ENCODE measurements around the gene POLR2H.

DNA sequence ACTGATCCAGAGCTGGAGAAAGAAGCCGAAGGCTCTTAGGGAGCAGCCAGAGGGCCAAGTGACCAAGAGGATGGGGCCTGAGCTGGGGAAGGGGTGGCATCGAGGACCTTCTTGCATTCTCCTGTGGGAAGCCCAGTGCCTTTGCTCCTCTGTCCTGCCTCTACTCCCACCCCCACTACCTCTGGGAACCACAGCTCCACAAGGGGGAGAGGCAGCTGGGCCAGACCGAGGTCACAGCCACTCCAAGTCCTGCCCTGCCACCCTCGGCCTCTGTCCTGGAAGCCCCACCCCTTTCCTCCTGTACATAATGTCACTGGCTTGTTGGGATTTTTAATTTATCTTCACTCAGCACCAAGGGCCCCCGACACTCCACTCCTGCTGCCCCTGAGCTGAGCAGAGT lies 27.9 kb downstream of the POLR2H start:
- TF ChIP-seq, protein P1, sequence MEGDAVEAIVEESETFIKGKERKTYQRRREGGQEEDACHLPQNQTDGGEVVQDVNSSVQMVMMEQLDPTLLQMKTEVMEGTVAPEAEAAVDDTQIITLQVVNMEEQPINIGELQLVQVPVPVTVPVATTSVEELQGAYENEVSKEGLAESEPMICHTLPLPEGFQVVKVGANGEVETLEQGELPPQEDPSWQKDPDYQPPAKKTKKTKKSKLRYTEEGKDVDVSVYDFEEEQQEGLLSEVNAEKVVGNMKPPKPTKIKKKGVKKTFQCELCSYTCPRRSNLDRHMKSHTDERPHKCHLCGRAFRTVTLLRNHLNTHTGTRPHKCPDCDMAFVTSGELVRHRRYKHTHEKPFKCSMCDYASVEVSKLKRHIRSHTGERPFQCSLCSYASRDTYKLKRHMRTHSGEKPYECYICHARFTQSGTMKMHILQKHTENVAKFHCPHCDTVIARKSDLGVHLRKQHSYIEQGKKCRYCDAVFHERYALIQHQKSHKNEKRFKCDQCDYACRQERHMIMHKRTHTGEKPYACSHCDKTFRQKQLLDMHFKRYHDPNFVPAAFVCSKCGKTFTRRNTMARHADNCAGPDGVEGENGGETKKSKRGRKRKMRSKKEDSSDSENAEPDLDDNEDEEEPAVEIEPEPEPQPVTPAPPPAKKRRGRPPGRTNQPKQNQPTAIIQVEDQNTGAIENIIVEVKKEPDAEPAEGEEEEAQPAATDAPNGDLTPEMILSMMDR (conservative IDR thresholded peaks at IDR 0.05; ENCODE audit: low read depth, low read length): no peak
- TF ChIP-seq SMC3 (IDR thresholded peaks at IDR 0.05; ENCODE audit: low read depth, low read length): no peak
- no peak for TF ChIP-seq CHD1 (IDR thresholded peaks at IDR 0.05; ENCODE audit: low read depth, low read length)
- TF ChIP-seq CEBPB (IDR thresholded peaks at IDR 0.05; ENCODE audit: low read depth, low read length): no peak
- no peak for TF ChIP-seq RFX5 (IDR thresholded peaks at IDR 0.05; ENCODE audit: low read depth, low read length)
- TF ChIP-seq, protein P2, sequence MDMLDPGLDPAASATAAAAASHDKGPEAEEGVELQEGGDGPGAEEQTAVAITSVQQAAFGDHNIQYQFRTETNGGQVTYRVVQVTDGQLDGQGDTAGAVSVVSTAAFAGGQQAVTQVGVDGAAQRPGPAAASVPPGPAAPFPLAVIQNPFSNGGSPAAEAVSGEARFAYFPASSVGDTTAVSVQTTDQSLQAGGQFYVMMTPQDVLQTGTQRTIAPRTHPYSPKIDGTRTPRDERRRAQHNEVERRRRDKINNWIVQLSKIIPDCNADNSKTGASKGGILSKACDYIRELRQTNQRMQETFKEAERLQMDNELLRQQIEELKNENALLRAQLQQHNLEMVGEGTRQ (IDR thresholded peaks at IDR 0.05; ENCODE audit: low read depth, low read length): no peak

Data from IMR-90 (cell line).